GM18861 (cell line): Measurements from ENCODE around the gene RND1.

Experiments used
- ATAC-seq: cut with Tn5 transposase; IDR thresholded peaks from one replicate; pipeline ENCODE4 v1.9.1; 2021; ENCODE audit not compliant: unreplicated experiment

The RND1 gene

GRCh38 chr12:48828841-48829575 is 36.7 kb downstream of the RND1 start:
- ATAC-seq = no peak

GRCh38 chr12:48828293-48828692 is 37.4 kb downstream of the RND1 start:
- no peak for ATAC-seq

GRCh38 chr12:48827513-48828096 is 38.1 kb downstream of the RND1 start:
- no peak for ATAC-seq

GRCh38 chr12:48827026-48827425 is 38.6 kb downstream of the RND1 start:
- no peak for ATAC-seq

GRCh38 chr12:48826209-48826855 is 39.3 kb downstream of the RND1 start:
- ATAC-seq = no peak

- ATAC-seq = no peak
Measured at GRCh38 chr12:48824905-48825304, 40.8 kb downstream of the RND1 start.

GRCh38 chr12:48824112-48824511 is 41.6 kb downstream of the RND1 start:
- ATAC-seq = no peak

GRCh38 chr12:48823281-48823680 is 42.4 kb downstream of the RND1 start:
- ATAC-seq = no peak

GRCh38 chr12:48822711-48823110 is 43.0 kb downstream of the RND1 start:
- no peak for ATAC-seq

GRCh38 chr12:48822139-48822538 is 43.5 kb downstream of the RND1 start:
- ATAC-seq = no peak

- ATAC-seq = no peak
Measured at GRCh38 chr12:48819986-48820725, 45.5 kb downstream of the RND1 start.

GRCh38 chr12:48818831-48819590 is 46.7 kb downstream of the RND1 start:
- no peak for ATAC-seq

GRCh38 chr12:48817873-48818830 is 47.5 kb downstream of the RND1 start, which contains the start of gene CACNB3:
TSS of gene CACNB3 (plus strand) at chr12:48818496. CDS start at chr12:48818930, 434 bp downstream.
- no peak for ATAC-seq

- no peak for ATAC-seq
Measured at GRCh38 chr12:48816143-48816854, 49.4 kb downstream of the RND1 start.

GRCh38 chr12:48815126-48816110 is 50.3 kb downstream of the RND1 start:
- no peak for ATAC-seq

- peak; percentile 79 for ATAC-seq
Measured at GRCh38 chr12:48814262-48815125, 51.2 kb downstream of the RND1 start.
